GM23338 (cell line): ENCODE results near the gene AFAP1L2. TPM values are rescaled to one million over a fixed set of nuclear protein-coding genes. Genes with fewer than 3 reads are reported as not detected.
A peak's percentile ranks its signal among the peaks of the same experiment; 100 is the strongest.

Experiments
- ATAC-seq: fragments of 200-7000 bp; cut with Tn5 transposase; 3 replicates; pipeline ENCODE4 v1.9.1; 2020
- DNase-seq: peaks from one replicate; pipeline ENCODE4 v3.0.0-alpha.2; 2015; ENCODE audit warnings: low spot score
- H2AFZ ChIP-seq: fragments of 200-600 bp; sonication (generic); 2 replicates; pipeline ENCODE4 v1.8.0; 2016; ENCODE audit warnings: antibody characterized with exemption, mild to moderate bottlenecking, moderate library complexity
- H3F3A ChIP-seq: fragments of 200-600 bp; sonication (generic); replicated peaks from 2 replicates; pipeline ENCODE4 v1.8.0; 2017; ENCODE audit warnings: antibody characterized with exemption, mixed run types, low read depth
- H3K27ac ChIP-seq: fragments of 200-600 bp; sonication (generic); 2 replicates; pipeline ENCODE4 v1.6.1; 2016; ENCODE audit warnings: low read depth
- H3K27me3 ChIP-seq: fragments of 200-600 bp; sonication (generic); 2 replicates; pipeline ENCODE4 v1.8.0; 2016; ENCODE audit warnings: mild to moderate bottlenecking, mixed run types, moderate library complexity; ENCODE audit not compliant: insufficient read depth
- H3K36me3 ChIP-seq: fragments of 200-600 bp; sonication (generic); 2 replicates; pipeline ENCODE4 v1.8.0; 2016; ENCODE audit warnings: mild to moderate bottlenecking; ENCODE audit not compliant: insufficient read depth
- H3K4me1 ChIP-seq: fragments of 200-600 bp; sonication (generic); 2 replicates; pipeline ENCODE4 v1.8.0; 2016; ENCODE audit warnings: mild to moderate bottlenecking, moderate library complexity; ENCODE audit not compliant: insufficient read depth
- H3K4me2 ChIP-seq: fragments of 200-600 bp; sonication (generic); 2 replicates; pipeline ENCODE4 v1.7.1; 2017; ENCODE audit warnings: mixed run types
- H3K4me3 ChIP-seq: fragments of 200-600 bp; sonication (generic); 2 replicates; pipeline ENCODE4 v1.6.1; 2016; ENCODE audit warnings: mixed run types
- H3K79me2 ChIP-seq: fragments of 200-600 bp; sonication (generic); replicated peaks from 2 replicates; pipeline ENCODE4 v1.8.0; 2017; ENCODE audit warnings: mild to moderate bottlenecking; ENCODE audit not compliant: insufficient read depth
- H3K9me2 ChIP-seq: fragments of 200-600 bp; sonication (generic); 2 replicates; pipeline ENCODE4 v1.8.0; 2017; ENCODE audit not compliant: insufficient read depth
- H4K20me1 ChIP-seq: fragments of 200-600 bp; sonication (generic); replicated peaks from 2 replicates; pipeline ENCODE4 v1.8.0; 2017; ENCODE audit warnings: mild to moderate bottlenecking; ENCODE audit not compliant: insufficient read depth
- H3K27ac Mint-ChIP-seq: 2 replicates; pipeline ENCODE4 v1.8.0; 2020; ENCODE audit warnings: inconsistent platforms, mild to moderate bottlenecking, moderate library complexity, mixed read lengths
- H3K27me3 Mint-ChIP-seq: 3 replicates; pipeline ENCODE4 v1.8.0; 2022; ENCODE audit warnings: low read depth, mild to moderate bottlenecking, moderate library complexity, mixed read lengths, inconsistent platforms; ENCODE audit not compliant: insufficient read depth, poor library complexity
- H3K36me3 Mint-ChIP-seq: 3 replicates; pipeline ENCODE4 v1.8.0; 2021; ENCODE audit warnings: low read depth, mild to moderate bottlenecking, inconsistent platforms, moderate library complexity, mixed read lengths
- H3K4me1 Mint-ChIP-seq: 3 replicates; pipeline ENCODE4 v1.8.0; 2020; ENCODE audit warnings: mild to moderate bottlenecking, inconsistent platforms, mixed read lengths
- H3K4me3 Mint-ChIP-seq: 3 replicates; pipeline ENCODE4 v1.8.0; 2021; ENCODE audit warnings: moderate library complexity, mild to moderate bottlenecking, inconsistent platforms, mixed read lengths
- H3K9me3 Mint-ChIP-seq: 3 replicates; pipeline ENCODE4 v1.8.0; 2020; ENCODE audit warnings: moderate library complexity, mild to moderate bottlenecking, inconsistent platforms, mixed read lengths
- CREB1 ChIP-seq: fragments of 250-450 bp; sonication (Bioruptor Pico); IDR thresholded peaks from 2 replicates; pipeline ENCODE4 v1.5.0; 2020; ENCODE audit warnings: low read depth, mild to moderate bottlenecking, moderate library complexity
- EZH2 ChIP-seq: fragments of 200-600 bp; sonication (generic); IDR thresholded peaks from one replicate; pipeline ENCODE4 v1.8.0; 2017; ENCODE audit warnings: antibody characterized with exemption, mild to moderate bottlenecking, low read depth; ENCODE audit not compliant: unreplicated experiment
- JUNB ChIP-seq: IDR thresholded peaks from one replicate; pipeline ENCODE4 v1.6.1; 2016; ENCODE audit warnings: antibody characterized with exemption; ENCODE audit not compliant: unreplicated experiment
- STAT1 ChIP-seq: IDR thresholded peaks from one replicate; pipeline ENCODE4 v1.6.1; 2016; ENCODE audit warnings: antibody characterized with exemption; ENCODE audit not compliant: unreplicated experiment
- ZNF114 ChIP-seq: fragments of 250-450 bp; sonication (Bioruptor Pico); IDR thresholded peaks from 2 replicates; pipeline ENCODE4 v1.5.0; 2020; ENCODE audit warnings: mild to moderate bottlenecking, moderate library complexity
- ZNF331 ChIP-seq: fragments of 250-450 bp; sonication (Bioruptor Pico); IDR thresholded peaks from 2 replicates; pipeline ENCODE4 v1.5.0; 2020; ENCODE audit warnings: low read depth, mild to moderate bottlenecking, moderate library complexity
- polyA plus RNA-seq: library from polyadenylated mRNA; unstranded; fragments of >200 nt; fragmentation: Nextera tagmentation; extraction: Ambion mirVana; gene quantifications from 2 replicates; pipeline ENCODE4 v1.2.1, GENCODE V29; 2016
- total RNA-seq: library from RNA; depleted of rRNA; stranded (reverse); fragments of >200 nt; shearing (Covaris generic); gene quantifications from 2 replicates; pipeline ENCODE4 v1.2.3, GENCODE V29; 2014
- TF ChIP-seq, protein P1 (sequence below): IDR thresholded peaks from one replicate; pipeline ENCODE4 v1.6.1; 2018; ENCODE audit warnings: antibody characterized with exemption; ENCODE audit not compliant: unreplicated experiment
- TF ChIP-seq, protein P2 (sequence below), 2 experiments: fragments of 200-600 bp in 1 of 2; sonication (generic) in 1 of 2; conservative IDR thresholded peaks; 2 replicates each; pipeline versions ENCODE4 v1.5.1 to v1.6.1; 2016 to 2017; ENCODE audit warnings: antibody characterized with exemption in 2 of 2, low read depth in 2 of 2, mild to moderate bottlenecking in 2 of 2, moderate library complexity in 1 of 2

AFAP1L2 gene
- total and polyA plus RNA-seq, 2 experiments from 2014 or later: 2.3 to 6.5 TPM

GRCh38 chr10:114320249-114321116 lies 83.8 kb downstream of the AFAP1L2 start:
- no peaks in the 10 kb centered on the region for H3K36me3 ChIP-seq
- H3K27me3 ChIP-seq: no peaks in the 10 kb centered on the region
- Mint-ChIP-seq H3K4me3 (no peak overlapping the region), H3K27me3 (peaks cover 2% of the 10 kb centered on the region), H3K36me3 (no peaks in the 10 kb centered on the region), H3K4me1 (peaks cover 8% of the 10 kb centered on the region), H3K9me3 (no peaks in the 10 kb centered on the region), H3K27ac (no peak overlapping the region)
- no peak overlapping the region for H2AFZ ChIP-seq
- H3K27ac ChIP-seq: no peak overlapping the region
- ATAC-seq: peak; percentile 73
- no peaks in the 10 kb centered on the region for H3K79me2 ChIP-seq
- no peaks in the 10 kb centered on the region for H4K20me1 ChIP-seq
- H3K4me3 ChIP-seq: no peak overlapping the region
- 0 out of 2 replicates have a peak, but pooled peaks cover 8% of the 10 kb centered on the region for H3K4me1 ChIP-seq
- H3K4me2 ChIP-seq: no peak overlapping the region
- no peaks in the 10 kb centered on the region for H3K9me2 ChIP-seq
- no peaks in the 10 kb centered on the region for H3F3A ChIP-seq
- peak; percentile 11 for DNase-seq
- TF ChIP-seq, protein P1, sequence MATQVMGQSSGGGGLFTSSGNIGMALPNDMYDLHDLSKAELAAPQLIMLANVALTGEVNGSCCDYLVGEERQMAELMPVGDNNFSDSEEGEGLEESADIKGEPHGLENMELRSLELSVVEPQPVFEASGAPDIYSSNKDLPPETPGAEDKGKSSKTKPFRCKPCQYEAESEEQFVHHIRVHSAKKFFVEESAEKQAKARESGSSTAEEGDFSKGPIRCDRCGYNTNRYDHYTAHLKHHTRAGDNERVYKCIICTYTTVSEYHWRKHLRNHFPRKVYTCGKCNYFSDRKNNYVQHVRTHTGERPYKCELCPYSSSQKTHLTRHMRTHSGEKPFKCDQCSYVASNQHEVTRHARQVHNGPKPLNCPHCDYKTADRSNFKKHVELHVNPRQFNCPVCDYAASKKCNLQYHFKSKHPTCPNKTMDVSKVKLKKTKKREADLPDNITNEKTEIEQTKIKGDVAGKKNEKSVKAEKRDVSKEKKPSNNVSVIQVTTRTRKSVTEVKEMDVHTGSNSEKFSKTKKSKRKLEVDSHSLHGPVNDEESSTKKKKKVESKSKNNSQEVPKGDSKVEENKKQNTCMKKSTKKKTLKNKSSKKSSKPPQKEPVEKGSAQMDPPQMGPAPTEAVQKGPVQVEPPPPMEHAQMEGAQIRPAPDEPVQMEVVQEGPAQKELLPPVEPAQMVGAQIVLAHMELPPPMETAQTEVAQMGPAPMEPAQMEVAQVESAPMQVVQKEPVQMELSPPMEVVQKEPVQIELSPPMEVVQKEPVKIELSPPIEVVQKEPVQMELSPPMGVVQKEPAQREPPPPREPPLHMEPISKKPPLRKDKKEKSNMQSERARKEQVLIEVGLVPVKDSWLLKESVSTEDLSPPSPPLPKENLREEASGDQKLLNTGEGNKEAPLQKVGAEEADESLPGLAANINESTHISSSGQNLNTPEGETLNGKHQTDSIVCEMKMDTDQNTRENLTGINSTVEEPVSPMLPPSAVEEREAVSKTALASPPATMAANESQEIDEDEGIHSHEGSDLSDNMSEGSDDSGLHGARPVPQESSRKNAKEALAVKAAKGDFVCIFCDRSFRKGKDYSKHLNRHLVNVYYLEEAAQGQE: no peak
- TF ChIP-seq ZNF331 (CRISPR knock-in tag) (no peak), CREB1 (CRISPR knock-in tag) (no peak), STAT1 (no peak), ZNF114 (CRISPR knock-in tag) (no peak), JUNB (no peak), EZH2 (no peak)
- TF ChIP-seq, protein P2, sequence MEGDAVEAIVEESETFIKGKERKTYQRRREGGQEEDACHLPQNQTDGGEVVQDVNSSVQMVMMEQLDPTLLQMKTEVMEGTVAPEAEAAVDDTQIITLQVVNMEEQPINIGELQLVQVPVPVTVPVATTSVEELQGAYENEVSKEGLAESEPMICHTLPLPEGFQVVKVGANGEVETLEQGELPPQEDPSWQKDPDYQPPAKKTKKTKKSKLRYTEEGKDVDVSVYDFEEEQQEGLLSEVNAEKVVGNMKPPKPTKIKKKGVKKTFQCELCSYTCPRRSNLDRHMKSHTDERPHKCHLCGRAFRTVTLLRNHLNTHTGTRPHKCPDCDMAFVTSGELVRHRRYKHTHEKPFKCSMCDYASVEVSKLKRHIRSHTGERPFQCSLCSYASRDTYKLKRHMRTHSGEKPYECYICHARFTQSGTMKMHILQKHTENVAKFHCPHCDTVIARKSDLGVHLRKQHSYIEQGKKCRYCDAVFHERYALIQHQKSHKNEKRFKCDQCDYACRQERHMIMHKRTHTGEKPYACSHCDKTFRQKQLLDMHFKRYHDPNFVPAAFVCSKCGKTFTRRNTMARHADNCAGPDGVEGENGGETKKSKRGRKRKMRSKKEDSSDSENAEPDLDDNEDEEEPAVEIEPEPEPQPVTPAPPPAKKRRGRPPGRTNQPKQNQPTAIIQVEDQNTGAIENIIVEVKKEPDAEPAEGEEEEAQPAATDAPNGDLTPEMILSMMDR (conservative IDR thresholded peaks at IDR 0.05; ENCODE audit: low read depth in 2 of 2): no peak
